GM12864 (cell line): ENCODE measurements around the gene SPAG4.

Experiments
- DNase-seq: peaks from one replicate; pipeline ENCODE4 v3.0.0-alpha.2; 2011; ENCODE audit warnings: low read depth
- H3K4me3 ChIP-seq: 2 replicates; pipeline ENCODE4 v1.5.1; 2011; ENCODE audit warnings: mild to moderate bottlenecking, low read depth, low read length, control low read depth
- CTCF ChIP-seq: IDR thresholded peaks from 2 replicates; pipeline ENCODE4 v1.5.1; 2011; ENCODE audit warnings: low read depth, mild to moderate bottlenecking, moderate library complexity, low read length, control low read depth, inconsistent platforms; ENCODE audit errors: missing control alignments

Gene SPAG4

GRCh38 chr20:35641743-35642142 lies 26.1 kb downstream of the SPAG4 start:
- no peak for TF ChIP-seq CTCF
- DNase-seq, result no peak
- H3K4me3 ChIP-seq, result no peak overlapping the region

DNA sequence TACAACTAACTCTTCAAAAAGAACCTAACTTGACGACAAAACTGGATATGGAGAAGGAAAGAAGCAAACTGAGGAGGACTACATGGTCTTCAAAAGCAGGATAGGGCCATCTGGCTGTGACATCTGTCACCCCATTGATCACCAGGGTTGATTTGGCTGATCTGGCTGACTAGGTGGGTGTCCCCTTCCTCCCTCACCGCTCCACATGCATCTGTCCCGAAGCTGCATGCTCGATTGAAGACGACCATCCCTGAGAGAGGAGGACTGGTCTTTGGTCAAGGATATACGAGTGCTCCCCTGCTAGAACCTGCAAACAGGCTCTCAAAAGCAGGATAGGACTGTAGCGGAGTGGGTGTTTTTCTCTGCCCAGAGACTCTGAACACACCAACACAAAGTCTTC lies 27.4 kb downstream of the SPAG4 start:
- no peak for DNase-seq
- TF ChIP-seq CTCF, result no peak
- no peak overlapping the region for H3K4me3 ChIP-seq

DNA sequence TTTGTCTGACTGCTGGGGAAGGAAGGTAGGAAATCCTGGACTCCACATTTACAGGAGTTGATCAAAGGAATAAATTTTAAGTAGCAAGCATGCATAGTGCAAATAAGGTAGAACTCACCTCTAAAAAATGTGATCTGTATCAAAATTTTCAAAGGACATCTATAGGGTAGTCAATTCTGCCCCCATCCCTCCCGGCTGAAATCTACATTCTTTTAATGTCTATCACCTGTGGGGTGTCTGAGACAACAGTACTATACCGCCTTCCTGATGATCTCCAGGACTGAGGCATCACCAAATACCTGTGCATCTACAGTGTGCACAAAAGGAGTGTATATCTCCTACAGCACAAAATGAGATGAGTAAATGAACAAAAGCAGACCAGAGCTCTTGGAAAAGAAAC lies 29.2 kb downstream of the SPAG4 start:
- no peak for TF ChIP-seq CTCF
- DNase-seq, result no peak
- no peak overlapping the region for H3K4me3 ChIP-seq

DNA sequence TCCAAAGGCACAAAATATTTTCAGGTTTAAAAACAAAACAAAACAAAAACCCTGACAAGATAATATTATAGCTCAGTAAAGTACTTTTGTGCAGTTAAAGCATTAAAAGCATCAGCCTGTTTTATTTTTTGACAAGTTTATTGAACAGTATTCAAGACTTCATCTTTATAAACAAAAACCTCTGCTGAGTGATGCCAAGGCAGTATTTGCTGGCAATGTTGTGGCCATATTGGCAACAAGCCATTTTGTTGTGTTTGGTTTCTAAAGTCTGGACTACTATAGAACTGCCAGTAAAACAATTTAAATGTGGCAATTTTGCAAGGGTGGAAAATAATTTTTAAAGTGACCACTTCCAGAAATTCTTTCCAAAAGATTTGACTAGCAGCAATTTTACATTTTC lies 33.2 kb downstream of the SPAG4 start:
- no peak overlapping the region for H3K4me3 ChIP-seq
- DNase-seq, result no peak
- TF ChIP-seq CTCF, result no peak

GRCh38 chr20:35650632-35651031 lies 35.0 kb downstream of the SPAG4 start:
- no peak for TF ChIP-seq CTCF
- DNase-seq, result no peak
- no peak overlapping the region for H3K4me3 ChIP-seq

GRCh38 chr20:35651958-35652357 lies 36.3 kb downstream of the SPAG4 start:
- TF ChIP-seq CTCF, result no peak
- no peak overlapping the region for H3K4me3 ChIP-seq
- DNase-seq, result no peak

DNA sequence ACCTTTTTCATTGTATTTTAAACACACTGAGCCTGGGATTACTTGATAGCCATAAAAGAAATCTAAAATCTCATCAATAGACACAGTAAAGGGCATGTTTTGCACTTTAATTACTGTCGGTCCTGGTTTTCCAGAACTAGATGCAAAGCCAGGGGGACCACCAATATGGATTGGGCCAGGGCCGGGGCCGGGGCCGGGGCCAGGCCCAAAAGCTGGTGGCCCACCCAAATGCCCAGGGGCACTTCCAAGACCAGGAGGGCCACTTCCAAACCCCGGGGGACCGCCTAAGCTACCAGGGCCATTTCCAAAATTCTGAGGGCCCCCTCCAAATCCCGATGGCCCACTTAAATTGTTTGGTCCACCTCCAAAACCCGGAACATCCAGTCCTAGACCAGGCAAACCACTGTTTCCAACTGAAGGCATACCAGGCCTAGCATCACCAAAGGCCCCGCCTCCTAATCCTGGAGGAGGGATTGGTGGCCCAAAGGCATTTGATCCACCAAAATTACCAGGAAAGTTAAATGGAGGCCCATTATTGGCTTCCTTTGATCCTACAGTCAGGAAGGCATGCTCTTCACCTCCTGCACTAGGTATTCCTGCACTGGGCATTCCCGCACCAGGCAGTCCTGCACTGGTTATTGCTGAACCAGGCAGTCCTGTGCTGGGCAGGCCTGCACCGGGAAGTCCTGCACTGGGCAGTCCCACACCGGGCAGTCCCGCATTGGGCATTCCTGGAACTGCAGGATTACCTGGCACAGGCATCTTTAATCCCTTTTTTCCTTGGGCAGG lies 37.2 kb downstream of the SPAG4 start:
- DNase-seq, result no peak
- no peak overlapping the region for H3K4me3 ChIP-seq
- no peak for TF ChIP-seq CTCF
